Measurements from ENCODE around the gene PRR19.

GRCh38 chr19:42335971-42336370, 34.0 kb downstream of the PRR19 start:
- TF ChIP-seq CTCF (conservative IDR thresholded peaks at IDR 0.05; ENCODE audit: low read length), result no peak
- no peak for TF ChIP-seq EZH2phosphoT487 (IDR thresholded peaks at IDR 0.05; ENCODE audit: borderline replicate concordance, low read depth, low read length)
